HPDE6-E6E7 (cell line): ENCODE results near the gene OGFOD1.

Experiments
- DNase-seq: peaks from one replicate; pipeline ENCODE4 v3.0.0; 2011; ENCODE audit warnings: missing footprints; ENCODE audit errors: extremely low spot score

Gene OGFOD1

GRCh38 chr16:56525236-56525635, 73.9 kb downstream of the OGFOD1 start:
- DNase-seq: no peak
